Liver (tissue), 3 donors: Measurements from ENCODE around the gene CHPT1.

Source experiments
- CTCF ChIP-seq: fragments of 150-350 bp; IDR thresholded peaks from 2 replicates; pipeline ENCODE4 v1.5.1; 2017; ENCODE audit warnings: improper control_type of control experiment, low read depth, low read length; ENCODE audit not compliant: missing input control
- GABPA ChIP-seq, 2 donors: IDR thresholded peaks in 1 of 2; conservative IDR thresholded peaks in 1 of 2; 2 replicates each; pipeline ENCODE4 v1.6.1; 2016; ENCODE audit warnings: antibody characterized with exemption in 2 of 2, mild to moderate bottlenecking in 1 of 2, moderate library complexity in 1 of 2
- REST ChIP-seq: IDR thresholded peaks from 2 replicates; pipeline ENCODE4 v1.6.1; 2016; ENCODE audit warnings: antibody characterized with exemption, mild to moderate bottlenecking
- TAF1 ChIP-seq: conservative IDR thresholded peaks from 2 replicates; pipeline ENCODE4 v1.6.1; 2016; ENCODE audit warnings: antibody characterized with exemption, mild to moderate bottlenecking
- donor health status: healthy.
- donor health status: healthy.

GRCh38 chr12:101746196-101746595 is 48.8 kb downstream of the CHPT1 start:
- TF ChIP-seq CTCF (no peak), TAF1 (no peak), GABPA (IDR thresholded peaks at IDR 0.05 in 1 of 2, conservative IDR thresholded peaks at IDR 0.05 in 1 of 2) (no peak), REST (no peak)
